NB4 (cell line): ENCODE results near the gene MCCC1.

Experiments
- DNase-seq: peaks from one replicate; pipeline ENCODE4 v3.0.0; 2010; ENCODE audit warnings: low read depth
- H3K4me3 ChIP-seq: one replicate; pipeline ENCODE4 v1.5.1; 2011; ENCODE audit warnings: mild to moderate bottlenecking, low read depth, low read length, moderate library complexity
- MYC ChIP-seq: IDR thresholded peaks from 2 replicates; pipeline ENCODE4 v1.6.1; 2011; ENCODE audit warnings: low read depth, low read length
- POLR2A ChIP-seq: IDR thresholded peaks from 2 replicates; pipeline ENCODE4 v1.6.1; 2011; ENCODE audit warnings: mild to moderate bottlenecking; ENCODE audit not compliant: insufficient read length; ENCODE audit errors: extremely low read depth
- TF ChIP-seq, protein P1 (sequence below): IDR thresholded peaks from one replicate; pipeline ENCODE4 v1.5.1; 2012; ENCODE audit warnings: low read depth, low read length
- TF ChIP-seq, protein P2 (sequence below): IDR thresholded peaks from 2 replicates; pipeline ENCODE4 v1.6.1; 2011; ENCODE audit warnings: low read depth, low read length

The MCCC1 gene

DNA sequence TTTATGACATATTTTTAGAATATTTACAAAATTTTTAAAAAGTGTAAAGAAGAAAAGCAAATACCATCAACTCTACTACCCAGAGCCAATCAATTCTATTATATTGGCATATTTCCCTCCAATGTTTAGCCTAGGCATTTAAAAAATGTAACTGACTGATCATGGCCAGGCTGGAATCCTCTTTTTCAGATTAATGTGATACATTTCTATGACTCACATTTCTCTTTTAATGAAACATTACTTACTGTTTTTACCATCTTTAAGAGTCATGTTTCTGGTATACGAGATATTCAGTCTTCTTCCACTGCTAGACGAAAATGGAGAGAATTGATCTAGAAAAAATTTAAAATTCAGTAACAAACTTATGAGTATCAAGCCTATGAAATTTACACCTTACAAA is 65.5 kb downstream of the MCCC1 start:
- no peak for DNase-seq
- no peak overlapping the region for H3K4me3 ChIP-seq
- TF ChIP-seq, protein P1, sequence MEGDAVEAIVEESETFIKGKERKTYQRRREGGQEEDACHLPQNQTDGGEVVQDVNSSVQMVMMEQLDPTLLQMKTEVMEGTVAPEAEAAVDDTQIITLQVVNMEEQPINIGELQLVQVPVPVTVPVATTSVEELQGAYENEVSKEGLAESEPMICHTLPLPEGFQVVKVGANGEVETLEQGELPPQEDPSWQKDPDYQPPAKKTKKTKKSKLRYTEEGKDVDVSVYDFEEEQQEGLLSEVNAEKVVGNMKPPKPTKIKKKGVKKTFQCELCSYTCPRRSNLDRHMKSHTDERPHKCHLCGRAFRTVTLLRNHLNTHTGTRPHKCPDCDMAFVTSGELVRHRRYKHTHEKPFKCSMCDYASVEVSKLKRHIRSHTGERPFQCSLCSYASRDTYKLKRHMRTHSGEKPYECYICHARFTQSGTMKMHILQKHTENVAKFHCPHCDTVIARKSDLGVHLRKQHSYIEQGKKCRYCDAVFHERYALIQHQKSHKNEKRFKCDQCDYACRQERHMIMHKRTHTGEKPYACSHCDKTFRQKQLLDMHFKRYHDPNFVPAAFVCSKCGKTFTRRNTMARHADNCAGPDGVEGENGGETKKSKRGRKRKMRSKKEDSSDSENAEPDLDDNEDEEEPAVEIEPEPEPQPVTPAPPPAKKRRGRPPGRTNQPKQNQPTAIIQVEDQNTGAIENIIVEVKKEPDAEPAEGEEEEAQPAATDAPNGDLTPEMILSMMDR: no peak
- TF ChIP-seq POLR2A (no peak), MYC (no peak)
- TF ChIP-seq, protein P2, sequence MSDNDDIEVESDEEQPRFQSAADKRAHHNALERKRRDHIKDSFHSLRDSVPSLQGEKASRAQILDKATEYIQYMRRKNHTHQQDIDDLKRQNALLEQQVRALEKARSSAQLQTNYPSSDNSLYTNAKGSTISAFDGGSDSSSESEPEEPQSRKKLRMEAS: no peak

DNA sequence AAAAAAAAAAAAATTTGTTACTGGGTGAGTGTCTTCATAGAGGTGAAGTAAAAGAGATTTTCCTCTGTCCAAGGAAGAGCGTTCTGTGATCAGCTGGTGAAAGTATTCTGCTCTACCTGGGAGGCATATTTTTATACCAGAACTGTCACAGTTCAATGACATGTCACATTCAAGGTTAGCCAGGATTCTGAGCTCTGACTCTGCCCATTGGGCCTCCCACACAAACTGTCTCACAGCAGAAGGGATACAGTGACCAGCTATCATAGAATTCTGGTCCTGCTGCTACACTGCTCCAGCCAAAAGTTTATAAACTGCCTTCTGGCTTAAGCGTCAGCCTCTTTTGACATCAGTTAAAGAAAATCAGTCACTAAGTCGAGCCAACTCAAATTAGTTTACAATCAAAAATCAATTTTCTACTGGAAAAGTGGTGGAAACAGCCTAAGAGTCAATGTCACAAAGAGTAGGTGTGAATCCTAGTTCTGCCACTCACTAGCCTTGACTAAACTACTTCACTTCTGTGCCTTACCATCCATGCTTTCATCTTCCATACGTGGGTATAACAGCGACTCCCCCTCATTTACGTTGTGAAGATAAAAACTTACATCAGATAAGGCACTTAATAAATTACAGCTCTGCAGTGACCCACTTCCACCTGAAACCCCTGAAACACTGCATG is 66.3 kb downstream of the MCCC1 start:
- DNase-seq: no peak
- no peak overlapping the region for H3K4me3 ChIP-seq
- TF ChIP-seq, protein P2: no peak
- TF ChIP-seq, protein P1: no peak
- TF ChIP-seq MYC (no peak), POLR2A (no peak)

DNA sequence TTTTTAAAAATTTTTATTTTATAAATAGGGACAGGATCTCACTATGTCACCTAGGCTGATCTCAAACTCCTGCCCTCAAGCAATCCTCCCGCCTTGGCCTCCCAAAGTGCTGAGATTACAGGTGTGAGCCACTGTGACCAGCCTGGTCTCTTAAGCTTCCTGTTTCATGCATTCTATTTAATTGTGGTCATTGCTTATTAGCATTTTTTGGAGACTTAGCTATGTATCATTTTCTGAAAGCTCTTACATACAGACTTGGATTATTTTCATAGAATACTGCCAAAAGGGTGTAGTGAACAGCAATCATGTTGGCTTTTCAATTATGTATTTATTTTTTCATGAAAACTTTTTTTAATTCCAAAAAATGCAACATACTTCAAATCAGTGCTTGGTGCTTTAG is 67.5 kb downstream of the MCCC1 start:
- no peak for DNase-seq
- TF ChIP-seq, protein P1: no peak
- TF ChIP-seq, protein P2: no peak
- TF ChIP-seq POLR2A: no peak
- no peak for TF ChIP-seq MYC

DNA sequence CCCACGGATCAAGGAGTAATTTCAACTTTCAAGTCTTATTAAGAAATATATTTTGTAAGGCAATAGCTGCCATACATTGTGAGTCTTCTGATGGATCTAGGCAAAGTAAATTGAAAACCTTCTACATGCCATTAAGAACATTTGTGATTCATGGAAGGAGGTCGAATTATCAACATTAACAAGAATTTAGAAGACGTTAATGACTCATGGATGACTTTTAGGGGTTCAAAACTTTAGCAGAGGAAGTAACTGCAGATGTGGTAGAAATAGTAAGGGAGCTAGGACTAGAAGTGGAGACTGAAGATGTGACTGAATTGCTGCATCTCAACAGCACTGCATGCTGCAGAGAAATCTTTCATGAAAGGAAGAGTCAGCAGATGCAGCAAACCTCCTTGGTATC is 70.9 kb downstream of the MCCC1 start:
- H3K4me3 ChIP-seq: no peak overlapping the region
- TF ChIP-seq, protein P1: no peak
- TF ChIP-seq POLR2A (no peak), MYC (no peak)
- TF ChIP-seq, protein P2: no peak
- DNase-seq: no peak

More for the DNA sequence above, 67.5 kb downstream of the MCCC1 start:
- H3K4me3 ChIP-seq: no peak overlapping the region

DNA sequence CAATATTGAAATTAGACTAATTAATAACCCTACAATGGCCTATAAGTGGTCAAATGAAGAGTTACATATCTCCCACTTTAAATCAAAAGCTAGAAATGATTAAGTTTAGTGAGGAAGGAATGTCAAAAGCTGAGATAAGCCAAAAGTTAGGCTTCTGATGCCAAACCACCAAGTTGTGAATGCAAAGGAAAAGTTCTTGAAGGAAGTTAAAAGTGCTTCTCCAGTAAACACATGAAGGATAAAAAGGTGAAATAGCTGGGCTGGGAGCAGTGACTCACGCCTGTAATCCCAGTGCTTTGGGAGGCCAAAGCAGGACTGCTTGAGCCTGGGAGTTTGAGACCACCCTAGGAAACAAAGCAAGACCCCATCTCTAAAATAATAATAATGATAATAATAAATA is 72.0 kb downstream of the MCCC1 start:
- TF ChIP-seq, protein P1: no peak
- TF ChIP-seq POLR2A (no peak), MYC (no peak)
- TF ChIP-seq, protein P2: no peak
- DNase-seq: no peak
- no peak overlapping the region for H3K4me3 ChIP-seq

DNA sequence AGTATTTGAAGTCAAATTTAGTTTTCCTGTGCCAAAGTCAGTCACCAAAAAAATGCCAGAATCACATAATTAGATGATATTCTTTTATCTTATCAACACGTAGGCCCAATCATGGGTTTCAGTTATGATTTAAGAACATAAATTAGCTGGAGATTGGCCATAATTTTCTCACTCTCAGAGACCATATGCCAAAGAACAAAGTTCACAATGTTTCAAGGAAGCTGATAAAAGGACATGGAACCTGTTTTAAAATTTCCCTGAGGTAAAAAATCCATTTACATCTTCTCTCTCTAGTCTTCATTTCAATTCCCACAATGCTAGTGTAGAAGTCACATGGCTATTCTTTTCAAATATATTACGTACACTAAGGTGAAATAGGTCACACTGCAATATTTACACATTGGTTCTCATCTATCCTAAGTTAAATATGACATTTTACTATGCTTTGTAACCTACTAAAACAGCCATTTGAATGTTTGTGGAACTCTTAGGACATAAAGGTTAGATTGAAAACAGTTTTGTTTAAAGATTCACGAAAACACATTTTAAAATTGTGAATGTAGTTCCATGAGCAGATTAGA is 76.3 kb downstream of the MCCC1 start:
- TF ChIP-seq POLR2A (no peak), MYC (no peak)
- TF ChIP-seq, protein P2: no peak
- TF ChIP-seq, protein P1: no peak
- no peak for DNase-seq
- no peak overlapping the region for H3K4me3 ChIP-seq
